ENCODE data around the gene SLC26A2. TPM values are rescaled to one million over a fixed set of nuclear protein-coding genes. Genes with fewer than 3 reads are reported as not detected.
A peak's percentile ranks its signal among the peaks of the same experiment; 100 is the strongest.

SLC26A2 gene
- polyA plus RNA-seq, 1 experiment = 3.3 TPM

- H3K36me3 ChIP-seq (ENCODE audit: control insufficient read depth, insufficient read depth, low read length) = no peaks in the 10 kb centered on the region
- POLR2A ChIA-PET = no interaction called here
- no peak for TF ChIP-seq CTCF (IDR thresholded peaks at IDR 0.05; ENCODE audit: insufficient read depth, low read depth, low read length)
- CTCF ChIA-PET = interaction anchor here (1.5 to 8.4 kb wide), 2 partner anchors 13 to 44 kb away, joined by 5 to 43 read pairs; partner anchors contain the start of gene SLC26A2
- DNase-seq (ENCODE audit: low read depth) = no peak
- H3K4me3 ChIP-seq (ENCODE audit: low read depth, low read length) = no peak overlapping the region
- H3K27me3 ChIP-seq (ENCODE audit: control insufficient read depth, insufficient read depth, low read length) = no peaks in the 10 kb centered on the region; the same call in 1 of the 2 replicates
Observed at GRCh38 chr5:149946118-149946517, 14.4 kb upstream of the SLC26A2 start.

DNA sequence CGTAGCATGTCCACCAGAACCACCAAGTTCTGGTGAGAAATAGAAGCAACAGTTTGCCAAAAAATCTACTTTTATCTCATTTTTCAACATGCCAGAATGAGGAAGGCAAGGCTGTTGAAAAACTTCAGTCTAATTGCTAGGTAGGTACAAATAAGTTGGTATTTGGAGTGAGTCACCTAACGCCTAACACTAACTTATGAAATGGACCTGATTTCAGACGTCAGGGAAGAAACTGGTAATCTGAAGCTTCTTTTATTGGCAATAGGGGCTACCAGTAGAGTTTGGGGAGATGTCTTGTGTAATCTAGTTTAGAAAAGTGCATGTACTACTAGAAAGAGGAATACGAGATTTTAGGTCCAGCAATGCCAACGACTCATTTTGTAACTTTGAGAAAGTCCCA is 11.6 kb upstream of the SLC26A2 start:
- no peak overlapping the region for H3K4me3 ChIP-seq (ENCODE audit: low read depth, low read length)

DNA sequence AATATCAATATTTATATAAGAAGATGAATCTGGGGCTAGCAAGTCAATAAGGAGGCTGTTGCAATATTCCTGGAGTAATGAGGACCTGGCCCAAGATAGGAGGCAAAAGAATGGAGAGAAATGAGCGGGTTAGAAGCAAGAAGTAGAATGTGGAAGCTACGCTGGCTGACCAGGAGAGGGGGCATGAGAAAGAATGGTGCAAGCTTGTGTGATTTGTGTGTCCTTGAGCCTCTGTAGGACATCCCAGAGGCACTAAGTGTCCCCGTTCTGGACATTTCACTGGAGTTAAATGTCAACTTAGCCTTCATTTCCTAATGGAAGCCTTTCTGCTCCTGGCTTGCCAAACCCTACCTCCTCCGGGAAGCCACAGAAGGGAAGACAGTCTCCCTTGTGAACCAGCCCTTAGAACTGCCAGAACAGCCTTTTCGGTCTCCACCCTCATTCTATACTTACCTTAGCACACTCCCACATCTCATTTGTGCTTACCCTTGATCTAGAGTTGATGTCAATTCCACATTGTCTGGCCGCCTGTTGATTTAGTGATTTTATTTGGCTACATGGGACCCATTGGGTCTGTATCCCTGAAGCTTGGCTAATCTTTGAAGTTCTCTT is 9.3 kb upstream of the SLC26A2 start:
- no peak for DNase-seq (ENCODE audit: low read depth)
- peak; percentile 14; the same call in 1 of the 2 replicates for TF ChIP-seq CTCF (IDR thresholded peaks at IDR 0.05; ENCODE audit: insufficient read depth, low read depth, low read length)
- POLR2A ChIA-PET = no interaction called here
- Histone ChIP-seq H3K36me3 (ENCODE audit: control insufficient read depth, insufficient read depth, low read length) (no peaks in the 10 kb centered on the region), H3K27me3 (ENCODE audit: control insufficient read depth, insufficient read depth, low read length) (no peaks in the 10 kb centered on the region; the same call in 1 of the 2 replicates), H3K4me3 (ENCODE audit: low read depth, low read length) (no peak overlapping the region)
- CTCF ChIA-PET = interaction anchor here (0.9 to 8.4 kb wide), 4 partner anchors 8 to 98 kb away, joined by 3 to 43 read pairs (median 3); partner anchors contain the start of gene SLC26A2

More for the DNA sequence above, 11.6 kb upstream of the SLC26A2 start:
- TF ChIP-seq CTCF (IDR thresholded peaks at IDR 0.05; ENCODE audit: insufficient read depth, low read depth, low read length) = no peak
- no peaks in the 10 kb centered on the region; the same call in 1 of the 2 replicates for H3K27me3 ChIP-seq (ENCODE audit: control insufficient read depth, insufficient read depth, low read length)
- POLR2A ChIA-PET = interaction anchor here (0.5 kb wide), 1 partner anchor 12 kb away, joined by 3 read pairs; no protein-coding TSS in a partner anchor
- CTCF ChIA-PET = interaction anchor here (0.6 to 8.4 kb wide), 4 partner anchors 10 to 111 kb away, joined by 3 to 43 read pairs (median 4); partner anchors contain the start of gene SLC26A2
- no peak for DNase-seq (ENCODE audit: low read depth)
- H3K36me3 ChIP-seq (ENCODE audit: control insufficient read depth, insufficient read depth, low read length) = no peaks in the 10 kb centered on the region

GRCh38 chr5:149953436-149954121 is 7.0 kb upstream of the SLC26A2 start:
- no peak for DNase-seq (ENCODE audit: low read depth)
- POLR2A ChIA-PET = no interaction called here

More at GRCh38 chr5:149953436-149954121, 7.0 kb upstream of the SLC26A2 start:
- H3K4me3 ChIP-seq (ENCODE audit: low read depth, low read length) = no peak overlapping the region
- TF ChIP-seq CTCF (IDR thresholded peaks at IDR 0.05; ENCODE audit: insufficient read depth, low read depth, low read length) = no peak
- no peaks in the 10 kb centered on the region; the same call in 1 of the 2 replicates for H3K27me3 ChIP-seq (ENCODE audit: control insufficient read depth, insufficient read depth, low read length)
- CTCF ChIA-PET = interaction anchor here (0.7 kb wide), 1 partner anchor 33 kb away, joined by 3 read pairs; no protein-coding TSS in a partner anchor
- no peaks in the 10 kb centered on the region for H3K36me3 ChIP-seq (ENCODE audit: control insufficient read depth, insufficient read depth, low read length)
